GM12878 (cell line): Measurements from ENCODE around the gene MGAT5. TPM values are rescaled to one million over a fixed set of nuclear protein-coding genes. Genes with fewer than 3 reads are reported as not detected.
A peak's percentile ranks its signal among the peaks of the same experiment; 100 is the strongest.

Source experiments
- ATAC-seq: fragments of 200-7000 bp; cut with Tn5 transposase; 3 replicates; pipeline ENCODE4 v1.9.1; 2020; ENCODE audit warnings: mild to moderate bottlenecking, moderate library complexity
- BruUV-seq: library from RNA; stranded (reverse); fragments of 400-500 nt; replicated peaks from 2 replicates; lab custom pipeline; 2021; lab: Mats Ljungman, UMichigan
- CTCF ChIA-PET: fragments of 300-600 bp; sonication (Branson Sonifier 250); formaldehyde crosslinking; extraction: SDS; loops from one replicate; lab custom pipeline; 2021; ENCODE audit warnings: inconsistent platforms; lab: Yijun Ruan, JAX
- POLR2A ChIA-PET: fragments of 350-600 bp; formaldehyde crosslinking; extraction: SDS; loops from one replicate; lab custom pipeline; 2021; ENCODE audit warnings: inconsistent platforms; lab: Charles Lee
- RAD21 ChIA-PET: fragments of 300-600 bp; sonication (Branson Sonifier 250); formaldehyde crosslinking; loops from one replicate; lab custom pipeline; 2023; ENCODE audit warnings: antibody characterized with exemption; ENCODE audit not compliant: unreplicated experiment; lab: Charles Lee
- SMC1A ChIA-PET: fragments of 300-600 bp; sonication (Branson Sonifier 250); formaldehyde crosslinking; loops from one replicate; lab custom pipeline; 2023; ENCODE audit not compliant: unreplicated experiment, uncharacterized antibody; lab: Charles Lee
- DNase-seq: peaks from one replicate; pipeline ENCODE4 v3.0.0-alpha.2; 2011; ENCODE audit warnings: low read depth, low spot score
- FAIRE-seq: peaks from 3 replicates; lab custom pipeline; 2011; peaks lifted over from hg19 to GRCh38; lab: Jason Lieb, UNC
- H2AFZ ChIP-seq: 2 replicates; pipeline ENCODE4 v1.6.0; 2011; ENCODE audit warnings: low read depth, low read length, control low read depth; ENCODE audit not compliant: control insufficient read depth
- H3K27ac ChIP-seq: 2 replicates; pipeline ENCODE4 v1.5.1; 2011; ENCODE audit warnings: control low read depth; ENCODE audit not compliant: control insufficient read depth, insufficient read depth
- H3K27me3 ChIP-seq, 2 experiments: replicated peaks in 1 of 2; 2 replicates each; pipeline versions ENCODE4 v1.6.0 to v1.6.1; 2011; ENCODE audit warnings: low read length in 1 of 2; ENCODE audit not compliant: control insufficient read depth in 2 of 2, insufficient read depth in 2 of 2
- H3K36me3 ChIP-seq, 2 experiments: 2 replicates each; pipeline ENCODE4 v1.5.1; 2011; ENCODE audit warnings: low read length in 1 of 2; ENCODE audit not compliant: control insufficient read depth in 2 of 2, insufficient read depth in 2 of 2
- H3K4me1 ChIP-seq: 2 replicates; pipeline ENCODE4 v1.6.1; 2011; ENCODE audit warnings: mild to moderate bottlenecking, low read length, moderate library complexity, mixed read lengths; ENCODE audit not compliant: control insufficient read depth, insufficient read depth
- H3K4me2 ChIP-seq: 2 replicates; pipeline ENCODE4 v1.6.0; 2011; ENCODE audit warnings: control low read depth; ENCODE audit not compliant: control insufficient read depth, insufficient read depth
- H3K4me3 ChIP-seq: fragments of 200-600 bp; sonication (generic); 2 replicates; pipeline ENCODE4 v1.5.1; 2016
- H3K79me2 ChIP-seq: 2 replicates; pipeline ENCODE4 v1.6.0; 2011; ENCODE audit warnings: low read length; ENCODE audit not compliant: control insufficient read depth, insufficient read depth
- H3K9ac ChIP-seq: 2 replicates; pipeline ENCODE4 v1.8.0; 2011; ENCODE audit warnings: low read length, control low read depth, mixed read lengths; ENCODE audit not compliant: control insufficient read depth, insufficient read depth
- H3K9me3 ChIP-seq: replicated peaks from 3 replicates; pipeline ENCODE4 v1.5.1; 2011; ENCODE audit warnings: mild to moderate bottlenecking, low read length; ENCODE audit not compliant: control insufficient read depth, insufficient read depth
- H4K20me1 ChIP-seq: 2 replicates; pipeline ENCODE4 v1.6.0; 2011; ENCODE audit not compliant: control insufficient read depth, insufficient read depth
- MTA3 ChIP-seq: IDR thresholded peaks from 2 replicates; pipeline ENCODE4 v1.6.1; 2012; ENCODE audit warnings: low read length, inconsistent platforms, borderline replicate concordance
- MYC ChIP-seq: IDR thresholded peaks from 2 replicates; pipeline ENCODE4 v1.6.1; 2011; ENCODE audit warnings: mild to moderate bottlenecking, low read length, moderate library complexity, inconsistent platforms; ENCODE audit not compliant: insufficient read depth, insufficient replicate concordance, insufficient read length, severe bottlenecking
- NFXL1 ChIP-seq: fragments of 450-650 bp; IDR thresholded peaks from 2 replicates; pipeline ENCODE4 v1.6.1; 2017; ENCODE audit warnings: antibody characterized with exemption, mild to moderate bottlenecking, borderline replicate concordance
- NR2C1 ChIP-seq: fragments of 450-650 bp; IDR thresholded peaks from 2 replicates; pipeline ENCODE4 v1.6.1; 2017; ENCODE audit warnings: antibody characterized with exemption, mild to moderate bottlenecking, moderate library complexity
- POU2F2 ChIP-seq: IDR thresholded peaks from 3 replicates; pipeline ENCODE4 v1.6.1; 2011; ENCODE audit warnings: low read depth, mild to moderate bottlenecking, low read length, borderline replicate concordance
- STAT1 ChIP-seq: fragments of 450-650 bp; conservative IDR thresholded peaks from 2 replicates; pipeline ENCODE4 v1.6.1; 2014; ENCODE audit warnings: antibody characterized with exemption, mild to moderate bottlenecking
- ZNF24 ChIP-seq: fragments of 450-650 bp; IDR thresholded peaks from 2 replicates; pipeline ENCODE4 v1.6.1; 2017; ENCODE audit warnings: antibody characterized with exemption, mild to moderate bottlenecking
- WGBS: methylation state at CpG from one replicate; pipeline ENCODE4 v1.1.6; 2016; ENCODE audit warnings: low lambda C conversion rate; ENCODE audit not compliant: insufficient replicate concordance, insufficient coverage; ENCODE audit errors: missing lambda C conversion rate; 5-methylcytosine and 5-hydroxymethylcytosine counted together
- in situ Hi-C: fragments of 300-500 bp; cut with MboI; formaldehyde crosslinking; loops from 9 replicates; pipeline ENCODE4 v1.14.3; 2018; ENCODE audit warnings: mixed read lengths
- intact Hi-C: fragments of 100-400 bp; cut with micrococcal nuclease; formaldehyde crosslinking; loops from one replicate; pipeline ENCODE4 v1.14.2; 2022; ENCODE audit not compliant: unreplicated experiment
- polyA plus RNA-seq, 11 experiments: library from polyadenylated mRNA; depleted of rRNA in 4 of 11; unstranded in 6 of 11; stranded (reverse) in 5 of 11; fragments of >200 nt; fragmentation: Nextera tagmentation in 4 of 11; fragmentation: Illumina TruSeq in 1 of 11; extraction: Ambion mirVana in 4 of 11; extraction: Trizol in 1 of 11; gene quantifications; 1 replicate in 1 of 11; 2 replicates in 10 of 11; pipeline versions ENCODE4 v1.2.1 to v1.2.3, GENCODE V29; 2011 to 2016; ENCODE audit warnings: inconsistent platforms in 2 of 11, missing spikeins in 2 of 11, low read depth in 1 of 11
- total RNA-seq, 4 experiments: library from RNA; depleted of rRNA in 3 of 4; stranded (reverse); fragments of >200 nt in 3 of 4; fragmentation: Illumina TruSeq in 1 of 4; extraction: Trizol in 1 of 4; gene quantifications; 2 replicates each; pipeline versions ENCODE4 v1.2.1 to v1.2.3, GENCODE V29; 2013 to 2021

MGAT5 gene
- total and polyA plus RNA-seq, 10 of the 15 experiments (the other 5 are each of a cell fraction or from before 2014, with no cell fraction given): 4.9 to 104 (median 36.2) TPM

DNA sequence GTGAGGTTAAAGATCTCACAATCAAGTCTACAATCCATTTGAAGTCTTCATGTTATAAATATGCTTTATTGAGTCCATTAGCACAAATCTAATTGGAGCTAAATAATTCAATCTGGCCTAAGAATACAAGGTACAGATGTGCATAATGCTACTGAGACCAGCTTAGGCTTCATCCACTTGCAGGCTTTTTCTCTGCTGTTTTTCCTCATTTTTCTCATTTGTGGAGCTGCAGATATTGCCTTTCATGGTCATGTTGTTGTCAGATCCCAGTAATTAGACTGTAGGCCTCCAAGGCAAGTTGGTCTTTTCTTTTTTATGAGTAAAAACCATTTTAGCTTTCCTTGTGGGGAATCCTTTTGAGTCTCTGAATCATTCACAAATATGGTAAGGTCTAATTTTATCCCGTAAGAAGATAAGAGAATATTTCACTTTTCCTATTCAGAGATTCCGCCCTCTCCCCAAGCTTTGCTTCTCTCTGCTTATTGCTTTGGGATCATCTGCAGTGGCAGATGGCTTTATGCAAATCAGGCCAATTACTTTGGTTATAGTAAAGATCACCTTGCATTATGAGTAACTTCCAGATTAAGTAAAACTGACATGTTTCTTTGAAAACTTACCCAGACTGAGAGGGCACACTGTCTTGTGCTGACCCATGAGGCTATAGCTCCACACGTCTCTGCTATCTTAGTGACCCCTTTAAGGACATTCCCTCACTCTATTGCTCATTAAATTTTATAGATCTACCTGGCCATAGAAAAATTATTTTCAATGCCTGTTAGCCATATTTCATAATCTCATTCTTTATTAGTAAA lies 80.9 kb downstream of the MGAT5 start:
- intact Hi-C loops (loop anchor here (5.0 kb wide), 1 partner anchor 87 kb away; no protein-coding TSS in a partner anchor), in situ Hi-C loops (no loop called here)
- H3K9me3 ChIP-seq: peaks cover 5% of the 10 kb centered on the region; the same call in 2 of the 3 replicates
- H3K36me3 ChIP-seq: peaks cover 2% of the 10 kb centered on the region in 2 experiments; a peak in 2 of 4 replicates
- H3K79me2 ChIP-seq: peaks cover 3% of the 10 kb centered on the region
- ChIA-PET SMC1A (interaction anchor here (0.7 to 3.9 kb wide), 7 partner anchors 14 to 81 kb away, joined by 3 to 16 read pairs (median 4); partner anchors contain the start of gene MGAT5), POLR2A (interaction anchor here (0.7 kb wide), 1 partner anchor 30 kb away, joined by 9 read pairs; no protein-coding TSS in a partner anchor), CTCF (interaction anchor here (1.4 to 2.5 kb wide), 4 partner anchors 21 to 89 kb away, joined by 3 to 8 read pairs (median 6); no protein-coding TSS in a partner anchor), RAD21 (no interaction called here)
- DNase-seq: no peak
- BruUV-seq: no TSS peak
- no peak overlapping the region for H3K4me3 ChIP-seq
- H3K4me2 ChIP-seq: no peak overlapping the region
- H4K20me1 ChIP-seq: no peaks in the 10 kb centered on the region; the same call in 1 of the 2 replicates
- 50% methylated on average over 3 of the region's 3 CpGs for WGBS
- H3K9ac ChIP-seq: no peak overlapping the region
- H3K27ac ChIP-seq: no peak overlapping the region
- FAIRE-seq: no peak
- H3K27me3 ChIP-seq: no peaks in the 10 kb centered on the region
- peaks cover 25% of the 10 kb centered on the region for H3K4me1 ChIP-seq
- TF ChIP-seq NFXL1: no peak
- TF ChIP-seq POU2F2: peak; percentile 72; the same call in 1 of the 3 replicates
- no peak for TF ChIP-seq ZNF24
- no peak for TF ChIP-seq MYC
- TF ChIP-seq STAT1: no peak
- no peak for TF ChIP-seq MTA3
- no peak for TF ChIP-seq NR2C1
- ATAC-seq: peak; percentile 59
- no peak overlapping the region for H2AFZ ChIP-seq
